HepG2 (cell line): ENCODE results near the gene LAMA5. TPM values are rescaled to one million over a fixed set of nuclear protein-coding genes. Genes with fewer than 3 reads are reported as not detected.

Experiments
- ARID5B ChIP-seq: IDR thresholded peaks from 2 replicates; pipeline ENCODE4 v1.4.0; 2020; ENCODE audit warnings: mild to moderate bottlenecking, missing genetic modification reagents
- CHCHD3 ChIP-seq: sonication (generic); formaldehyde crosslinking; IDR thresholded peaks from 2 replicates; pipeline ENCODE4 v1.8.0; 2022; ENCODE audit warnings: mild to moderate bottlenecking, missing genetic modification reagents, moderate library complexity
- SKIL ChIP-seq: sonication (generic); formaldehyde crosslinking; IDR thresholded peaks from 2 replicates; pipeline ENCODE4 v1.8.0; 2022; ENCODE audit warnings: missing genetic modification reagents, mild to moderate bottlenecking, moderate library complexity, borderline replicate concordance
- SPEN ChIP-seq: sonication (generic); formaldehyde crosslinking; IDR thresholded peaks from 2 replicates; pipeline ENCODE4 v1.5.1; 2020; ENCODE audit warnings: low read depth, mild to moderate bottlenecking, missing genetic modification reagents
- TFAP4 ChIP-seq: sonication (generic); IDR thresholded peaks from 2 replicates; pipeline ENCODE4 v1.6.1; 2016; ENCODE audit warnings: low read depth, borderline replicate concordance
- U2AF1 ChIP-seq: fragments of 200-400 bp; formaldehyde crosslinking; optimal IDR thresholded peaks from 2 replicates; pipeline ENCODE3; 2017; ENCODE audit warnings: mild to moderate bottlenecking, low read depth, low read length
- ZBTB46 ChIP-seq: sonication (generic); formaldehyde crosslinking; IDR thresholded peaks from 2 replicates; pipeline ENCODE4 v1.4.0; 2020; ENCODE audit warnings: mild to moderate bottlenecking, missing genetic modification reagents, borderline replicate concordance
- ZHX2 ChIP-seq, 2 experiments: sonication (generic) in 1 of 2; formaldehyde crosslinking in 1 of 2; IDR thresholded peaks; 2 replicates each; pipeline versions ENCODE4 v1.6.1 to v1.9.0; 2014 to 2022; ENCODE audit warnings: antibody characterized with exemption in 1 of 2, borderline replicate concordance in 1 of 2, inconsistent platforms in 1 of 2, low read depth in 1 of 2, missing genetic modification reagents in 1 of 2
- ZNF414 ChIP-seq: sonication (generic); formaldehyde crosslinking; IDR thresholded peaks from 2 replicates; pipeline ENCODE4 v1.5.0; 2020; ENCODE audit warnings: missing genetic modification reagents
- ZNF607 ChIP-seq: sonication (generic); formaldehyde crosslinking; IDR thresholded peaks from 2 replicates; pipeline ENCODE4 v1.5.1; 2020; ENCODE audit warnings: missing genetic modification reagents, mild to moderate bottlenecking, borderline replicate concordance
- ZNF629 ChIP-seq: sonication (generic); formaldehyde crosslinking; conservative IDR thresholded peaks from 2 replicates; pipeline ENCODE4 v1.5.0; 2020; ENCODE audit warnings: missing genetic modification reagents
- polyA plus RNA-seq, 8 experiments: library from polyadenylated mRNA; depleted of rRNA in 3 of 8; stranded (reverse) in 7 of 8; unstranded in 1 of 8; fragments of >200 nt; fragmentation: Illumina TruSeq in 4 of 8; extraction: Trizol in 4 of 8; gene quantifications; 2 replicates each; pipeline versions ENCODE4 v1.2.1 to v1.2.3, GENCODE V29; 2011 to 2016; ENCODE audit warnings: low read depth in 4 of 8, missing spikeins in 1 of 8, mixed read lengths in 1 of 8; ENCODE audit not compliant: insufficient read depth in 1 of 8
- total RNA-seq, 5 experiments: library from RNA; depleted of rRNA; stranded (reverse); fragments of >200 nt; fragmentation: Illumina TruSeq; extraction: Trizol; gene quantifications; 2 replicates each; pipeline ENCODE4 v1.2.3, GENCODE V29; 2016; ENCODE audit warnings: low read depth in 1 of 5

Gene LAMA5
- total and polyA plus RNA-seq, 2 of the 13 experiments (the other 11 are each of a cell fraction or from before 2014, with no cell fraction given) = 21.0 to 44.7 TPM

- TF ChIP-seq TFAP4 (peak; percentile 79; the same call in 1 of the 2 replicates), ZNF414 (CRISPR knock-in tag) (peak; percentile 71; the same call in 1 of the 2 replicates), ZNF629 (CRISPR knock-in tag) (no peak; the same call in 1 of the 2 replicates), CHCHD3 (CRISPR knock-in tag) (no peak), ZNF607 (CRISPR knock-in tag) (peak; percentile 54), SKIL (CRISPR knock-in tag) (no peak), U2AF1 (peak; percentile 40), ZBTB46 (CRISPR knock-in tag) (peak; percentile 90; the same call in 1 of the 2 replicates), ZHX2 (IDR thresholded peaks at IDR 0.05; ENCODE audit: low read depth) (peak; percentile 13; the same call in 1 of the 2 replicates), ZHX2 (CRISPR knock-in tag; IDR thresholded peaks at IDR 0.05; ENCODE audit: borderline replicate concordance) (no peak), ARID5B (CRISPR knock-in tag) (no peak), SPEN (CRISPR knock-in tag) (peak; percentile 15; the same call in 1 of the 2 replicates)
Observed at GRCh38 chr20:62370115-62370806, 3.1 kb upstream of the LAMA5 start (continued).
